ENCODE results near the gene TMEM109.

TMEM109 gene

DNA sequence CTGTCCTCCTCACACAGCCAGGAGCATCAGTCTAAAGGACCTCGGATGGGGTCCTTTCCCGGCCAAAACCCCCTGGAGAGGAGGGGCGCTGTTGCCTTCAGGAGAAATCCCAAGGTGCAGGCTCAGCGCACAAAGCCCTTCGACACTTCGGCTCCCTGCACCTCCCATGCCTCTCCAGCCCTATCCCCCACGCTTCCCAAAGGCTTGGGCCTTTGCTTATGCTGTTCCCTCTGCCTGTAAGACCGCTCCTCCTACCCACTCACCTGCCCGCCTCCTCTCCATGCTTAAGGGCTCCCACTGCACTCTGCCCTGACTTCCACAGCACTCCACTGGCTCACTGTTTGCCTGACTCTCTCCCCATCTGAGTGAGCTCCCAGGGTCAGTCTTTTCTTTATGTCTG is 24.5 kb downstream of the TMEM109 start:
- Histone ChIP-seq H3K4me3 (no peak overlapping the region), H3K27ac (no peak overlapping the region)
- DNase-seq (ENCODE audit: low spot score): no peak
- TF ChIP-seq, protein P1, sequence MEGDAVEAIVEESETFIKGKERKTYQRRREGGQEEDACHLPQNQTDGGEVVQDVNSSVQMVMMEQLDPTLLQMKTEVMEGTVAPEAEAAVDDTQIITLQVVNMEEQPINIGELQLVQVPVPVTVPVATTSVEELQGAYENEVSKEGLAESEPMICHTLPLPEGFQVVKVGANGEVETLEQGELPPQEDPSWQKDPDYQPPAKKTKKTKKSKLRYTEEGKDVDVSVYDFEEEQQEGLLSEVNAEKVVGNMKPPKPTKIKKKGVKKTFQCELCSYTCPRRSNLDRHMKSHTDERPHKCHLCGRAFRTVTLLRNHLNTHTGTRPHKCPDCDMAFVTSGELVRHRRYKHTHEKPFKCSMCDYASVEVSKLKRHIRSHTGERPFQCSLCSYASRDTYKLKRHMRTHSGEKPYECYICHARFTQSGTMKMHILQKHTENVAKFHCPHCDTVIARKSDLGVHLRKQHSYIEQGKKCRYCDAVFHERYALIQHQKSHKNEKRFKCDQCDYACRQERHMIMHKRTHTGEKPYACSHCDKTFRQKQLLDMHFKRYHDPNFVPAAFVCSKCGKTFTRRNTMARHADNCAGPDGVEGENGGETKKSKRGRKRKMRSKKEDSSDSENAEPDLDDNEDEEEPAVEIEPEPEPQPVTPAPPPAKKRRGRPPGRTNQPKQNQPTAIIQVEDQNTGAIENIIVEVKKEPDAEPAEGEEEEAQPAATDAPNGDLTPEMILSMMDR (IDR thresholded peaks at IDR 0.05): no peak

DNA sequence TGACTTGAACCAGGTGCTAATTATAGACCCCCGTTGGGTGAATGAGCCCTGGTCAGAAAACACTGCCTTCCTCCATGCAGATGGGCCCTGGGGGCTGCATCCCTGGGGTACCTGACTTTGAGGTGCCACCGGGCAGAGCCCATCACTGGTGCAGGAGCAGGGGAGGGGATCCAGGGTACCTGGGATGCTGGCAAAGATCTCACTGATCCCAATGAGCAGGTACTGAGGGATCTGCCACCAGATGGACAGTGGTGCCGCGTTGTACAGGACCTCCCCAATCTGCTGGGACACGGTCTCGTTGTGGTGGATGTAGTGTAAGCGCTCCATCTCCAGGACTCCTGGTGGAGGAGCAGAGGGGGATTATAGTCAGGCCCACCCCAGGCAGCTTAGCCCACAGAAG is 25.3 kb downstream of the TMEM109 start:
- Histone ChIP-seq H3K27ac (no peak overlapping the region), H3K4me3 (no peak overlapping the region)
- TF ChIP-seq, protein P1 (IDR thresholded peaks at IDR 0.05): no peak
- DNase-seq (ENCODE audit: low spot score): no peak

DNA sequence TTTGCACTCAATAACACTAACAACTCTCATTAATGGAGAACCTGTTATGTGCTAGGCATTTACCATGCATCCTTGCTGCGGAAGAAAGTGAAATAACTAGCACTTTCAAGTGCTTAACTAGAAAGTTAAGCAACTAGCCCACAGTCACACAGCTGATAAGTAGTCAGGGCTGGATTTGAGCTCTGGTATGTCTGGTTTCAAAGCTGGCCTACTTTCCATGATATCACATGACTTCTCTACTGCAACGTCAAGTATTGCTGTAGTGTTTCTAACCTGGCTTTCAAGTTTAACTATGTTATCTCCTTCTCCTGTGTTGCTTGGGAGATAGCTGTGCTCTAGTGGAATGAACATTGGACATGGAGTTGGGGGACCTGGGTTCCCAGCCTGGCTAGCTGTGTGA is 25.9 kb downstream of the TMEM109 start:
- no peak overlapping the region for H3K27ac ChIP-seq
- H3K4me3 ChIP-seq: no peak overlapping the region
- no peak for DNase-seq (ENCODE audit: low spot score)
- TF ChIP-seq, protein P1 (IDR thresholded peaks at IDR 0.05): no peak

DNA sequence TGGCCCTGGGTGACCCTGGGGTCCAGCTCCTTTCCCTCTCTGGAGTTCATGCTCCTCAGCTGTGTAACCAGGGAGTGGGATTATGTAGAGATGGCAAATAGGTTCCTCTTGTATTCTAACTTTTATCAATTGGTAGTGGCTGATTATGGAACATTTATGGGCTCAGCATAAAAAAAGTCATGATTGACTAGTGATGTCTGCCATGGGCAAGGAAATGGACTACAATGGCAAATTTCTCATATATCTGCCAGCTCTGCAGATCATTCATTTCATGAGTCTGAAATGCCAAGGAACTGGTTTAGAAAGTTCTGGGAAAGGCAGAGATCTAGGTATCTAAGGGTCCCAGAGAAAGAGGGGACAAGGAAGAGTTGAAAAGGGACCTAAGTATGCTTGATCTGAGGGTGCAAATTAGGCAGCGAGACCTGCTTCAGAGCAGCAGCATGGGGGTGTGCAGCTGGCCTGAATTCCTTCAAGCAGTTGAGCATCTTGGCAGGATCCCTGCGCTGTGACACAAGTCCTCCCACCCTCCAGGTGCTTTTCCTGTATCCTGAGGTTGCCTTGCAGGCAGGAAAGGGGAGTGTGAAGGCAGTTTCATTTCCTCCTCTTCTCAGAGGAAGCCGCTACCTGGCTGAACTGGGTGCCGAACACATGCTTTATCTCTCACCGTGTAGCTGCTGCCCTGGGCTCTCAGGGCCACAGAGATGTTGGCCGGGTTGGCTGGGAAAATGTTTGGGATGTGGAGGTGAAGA is 27.6 kb downstream of the TMEM109 start:
- Histone ChIP-seq H3K27ac (no peak overlapping the region), H3K4me3 (no peak overlapping the region)
- no peak for DNase-seq (ENCODE audit: low spot score)
- TF ChIP-seq, protein P1 (IDR thresholded peaks at IDR 0.05): no peak

DNA sequence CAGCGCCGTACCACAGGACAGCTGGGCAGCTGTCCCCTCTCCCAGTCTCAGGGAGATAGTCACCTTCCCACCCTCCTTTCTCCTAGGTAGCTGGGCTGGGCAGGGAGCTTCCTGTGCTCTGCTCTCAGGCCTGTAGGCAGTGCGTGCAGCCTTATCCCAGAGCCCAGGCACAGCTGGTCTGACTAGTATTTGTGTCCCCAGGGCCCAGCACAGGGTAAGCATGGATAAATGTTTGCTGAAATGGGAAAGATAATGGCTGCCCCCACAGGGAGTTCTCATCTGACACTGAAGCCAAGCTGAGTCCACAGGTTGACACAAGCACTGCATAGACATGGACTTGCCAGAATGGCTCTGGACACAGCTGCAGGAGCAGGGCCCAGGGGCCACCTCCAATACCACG is 28.3 kb downstream of the TMEM109 start:
- no peak overlapping the region for H3K27ac ChIP-seq
- TF ChIP-seq, protein P1 (IDR thresholded peaks at IDR 0.05): no peak
- H3K4me3 ChIP-seq: no peak overlapping the region
- DNase-seq (ENCODE audit: low spot score): no peak

DNA sequence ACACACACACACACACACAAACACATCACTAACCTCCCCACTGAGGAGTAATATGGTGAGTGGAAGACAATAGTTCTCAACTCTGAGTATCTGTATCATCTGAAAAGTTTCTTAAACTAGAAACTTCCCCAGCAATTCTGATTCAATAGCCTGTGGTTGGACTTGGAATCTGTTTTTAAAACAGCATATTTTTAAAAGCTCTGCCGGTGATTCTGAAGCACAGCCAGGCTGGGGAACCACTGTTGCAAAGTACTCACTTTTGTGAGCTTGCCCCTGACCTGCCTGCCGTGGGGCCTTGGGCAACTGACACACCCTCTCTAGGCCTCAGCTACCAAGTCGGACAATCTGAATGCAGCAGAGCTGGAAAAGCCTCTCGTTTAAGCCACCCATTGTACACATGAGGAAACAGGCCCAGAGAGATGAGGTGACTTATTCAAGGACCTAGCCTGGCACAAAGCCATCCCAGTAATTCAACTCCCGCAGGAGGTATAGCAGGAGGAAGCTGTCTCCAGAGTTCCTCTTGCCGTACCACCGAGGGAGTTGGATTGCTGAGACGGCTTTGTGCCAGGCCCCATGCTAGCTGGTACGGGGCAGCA is 29.1 kb downstream of the TMEM109 start:
- TF ChIP-seq, protein P1 (IDR thresholded peaks at IDR 0.05): no peak
- no peak for DNase-seq (ENCODE audit: low spot score)
- Histone ChIP-seq H3K27ac (no peak overlapping the region), H3K4me3 (no peak overlapping the region)
